Measurements from ENCODE around the gene PFKFB2.

- no peak for TF ChIP-seq CTCF (IDR thresholded peaks at IDR 0.05)
- no peak for TF ChIP-seq POLR2A (IDR thresholded peaks at IDR 0.05)
Measured at GRCh38 chr1:207022996-207023679, 29.9 kb upstream of the PFKFB2 start.
